GM18520 (cell line): ENCODE results near the gene SHISA5.

ENCODE experiments used
- ATAC-seq: cut with Tn5 transposase; IDR thresholded peaks from one replicate; pipeline ENCODE4 v1.9.1; 2021; ENCODE audit not compliant: unreplicated experiment

SHISA5 gene

GRCh38 chr3:48418651-48419050, 85.3 kb downstream of the SHISA5 start:
- ATAC-seq = no peak

- ATAC-seq = no peak
Observed at GRCh38 chr3:48418140-48418539, 85.8 kb downstream of the SHISA5 start.
